ENCODE data around the gene GLDN.

GLDN gene

GRCh38 chr15:51335087-51335486, 6.4 kb upstream of the GLDN start:
- no peaks in the 10 kb centered on the region for H4K20me1 ChIP-seq (ENCODE audit: insufficient read depth)
- peak overlapping the region; percentile 23; the same call in 1 of the 2 replicates for H3K4me2 ChIP-seq
- no peaks in the 10 kb centered on the region for H3K36me3 ChIP-seq (ENCODE audit: insufficient read depth)
- H3K9ac ChIP-seq, result no peak overlapping the region
- H3K27me3 ChIP-seq (ENCODE audit: insufficient read depth, low read depth), result no peaks in the 10 kb centered on the region
- no peak overlapping the region for H2AFZ ChIP-seq (ENCODE audit: low read depth)
- H3K27ac ChIP-seq, result no peak overlapping the region
- no peak for TF ChIP-seq CTCF (conservative IDR thresholded peaks at IDR 0.05; ENCODE audit: low read depth, low read length)
- H3K4me1 ChIP-seq (ENCODE audit: low read depth, poor library complexity, severe bottlenecking), result peaks cover 56% of the 10 kb centered on the region
- no peaks in the 10 kb centered on the region for H3K79me2 ChIP-seq (ENCODE audit: insufficient read depth, low read depth)
- H3K4me3 ChIP-seq (IDR thresholded peaks at IDR 0.05; ENCODE audit: insufficient read depth, low read depth, low read length), result no peak overlapping the region

GRCh38 chr15:51335538-51336410, 5.7 kb upstream of the GLDN start:
- Histone ChIP-seq H3K27ac (no peak overlapping the region), H3K9ac (no peak overlapping the region), H3K4me2 (peak overlapping the region; percentile 23; the same call in 1 of the 2 replicates), H3K79me2 (ENCODE audit: insufficient read depth, low read depth) (no peaks in the 10 kb centered on the region), H4K20me1 (ENCODE audit: insufficient read depth) (no peaks in the 10 kb centered on the region), H2AFZ (ENCODE audit: low read depth) (no peak overlapping the region), H3K4me1 (ENCODE audit: low read depth, poor library complexity, severe bottlenecking) (peaks cover 56% of the 10 kb centered on the region), H3K4me3 (IDR thresholded peaks at IDR 0.05; ENCODE audit: insufficient read depth, low read depth, low read length) (no peak overlapping the region), H3K27me3 (ENCODE audit: insufficient read depth, low read depth) (no peaks in the 10 kb centered on the region), H3K36me3 (ENCODE audit: insufficient read depth) (no peaks in the 10 kb centered on the region)
- no peak for TF ChIP-seq CTCF (conservative IDR thresholded peaks at IDR 0.05; ENCODE audit: low read depth, low read length)

GRCh38 chr15:51338496-51338895, 3.0 kb upstream of the GLDN start, which contains the start of gene CYP19A1:
Gene CYP19A1 (minus strand): TSS chr15:51338596. CDS start chr15:51242912, 95,684 bp downstream.
- no peaks in the 10 kb centered on the region for H3K79me2 ChIP-seq (ENCODE audit: insufficient read depth, low read depth)
- no peaks in the 10 kb centered on the region for H4K20me1 ChIP-seq (ENCODE audit: insufficient read depth)
- no peaks in the 10 kb centered on the region for H3K27me3 ChIP-seq (ENCODE audit: insufficient read depth, low read depth)
- H3K36me3 ChIP-seq (ENCODE audit: insufficient read depth), result no peaks in the 10 kb centered on the region
- H3K9ac ChIP-seq, result no peak within 1 kb of the TSS
- H3K4me1 ChIP-seq (ENCODE audit: low read depth, poor library complexity, severe bottlenecking), result peaks cover 45% of the 10 kb centered on the region
- H2AFZ ChIP-seq (ENCODE audit: low read depth), result no peak within 1 kb of the TSS
- H3K4me2 ChIP-seq, result no peak within 1 kb of the TSS
- H3K27ac ChIP-seq, result no peak within 1 kb of the TSS
- TF ChIP-seq CTCF (conservative IDR thresholded peaks at IDR 0.05; ENCODE audit: low read depth, low read length), result no peak
- H3K4me3 ChIP-seq (IDR thresholded peaks at IDR 0.05; ENCODE audit: insufficient read depth, low read depth, low read length), result no peak within 1 kb of the TSS

GRCh38 chr15:51342227-51342999, 958 bp downstream of the GLDN start:
- Histone ChIP-seq H3K27ac (no peak overlapping the region), H3K79me2 (ENCODE audit: insufficient read depth, low read depth) (no peaks in the 10 kb centered on the region), H3K36me3 (ENCODE audit: insufficient read depth) (no peaks in the 10 kb centered on the region), H3K27me3 (ENCODE audit: insufficient read depth, low read depth) (no peaks in the 10 kb centered on the region), H3K4me1 (ENCODE audit: low read depth, poor library complexity, severe bottlenecking) (peaks cover 15% of the 10 kb centered on the region), H3K4me3 (IDR thresholded peaks at IDR 0.05; ENCODE audit: insufficient read depth, low read depth, low read length) (no peak overlapping the region), H4K20me1 (ENCODE audit: insufficient read depth) (no peaks in the 10 kb centered on the region), H3K9ac (no peak overlapping the region), H3K4me2 (no peak overlapping the region), H2AFZ (ENCODE audit: low read depth) (no peak overlapping the region)
- TF ChIP-seq CTCF (conservative IDR thresholded peaks at IDR 0.05; ENCODE audit: low read depth, low read length), result no peak
